Liver (tissue), 9 donors: ENCODE results near the gene TMED9. TPM values are rescaled to one million over a fixed set of nuclear protein-coding genes. Genes with fewer than 3 reads are reported as not detected.
A peak's percentile ranks its signal among the peaks of the same experiment; 100 is the strongest.

Experiments
- DNase-seq: peaks from one replicate; pipeline ENCODE4 v3.0.0-alpha.2; 2017; ENCODE audit warnings: low spot score
- H3K27ac ChIP-seq, 2 donors: one replicate each; pipeline ENCODE4 v1.7.0; 2013; ENCODE audit warnings: inconsistent platforms in 2 of 2, low read length in 2 of 2, control low read depth in 1 of 2, low read depth in 1 of 2, mild to moderate bottlenecking in 1 of 2
- H3K27me3 ChIP-seq, 4 donors: one replicate each; pipeline versions ENCODE4 v1.6.1 to v1.7.0; 2013; ENCODE audit warnings: low read length in 3 of 4, inconsistent platforms in 1 of 4, mild to moderate bottlenecking in 1 of 4, moderate library complexity in 1 of 4; ENCODE audit not compliant: control insufficient read depth in 4 of 4, insufficient read depth in 4 of 4
- H3K36me3 ChIP-seq, 4 donors: one replicate each; pipeline versions ENCODE4 v1.6.1 to v1.7.0; 2013; ENCODE audit warnings: low read length in 3 of 4, mild to moderate bottlenecking in 3 of 4, low read depth in 1 of 4, moderate library complexity in 1 of 4; ENCODE audit not compliant: control insufficient read depth in 4 of 4, insufficient read depth in 3 of 4
- H3K4me1 ChIP-seq, 4 donors: one replicate each; pipeline versions ENCODE4 v1.6.1 to v1.7.0; 2013; ENCODE audit warnings: low read length in 3 of 4, mild to moderate bottlenecking in 3 of 4, moderate library complexity in 1 of 4; ENCODE audit not compliant: control insufficient read depth in 4 of 4, insufficient read depth in 4 of 4
- H3K4me3 ChIP-seq, 3 donors: one replicate each; pipeline versions ENCODE4 v1.6.1 to v1.7.0; 2013; ENCODE audit warnings: low read length in 3 of 3, control low read depth in 1 of 3, low read depth in 1 of 3, mild to moderate bottlenecking in 1 of 3
- H3K9ac ChIP-seq, 2 donors: one replicate each; pipeline ENCODE4 v1.7.0; 2013; ENCODE audit warnings: low read length in 2 of 2, mild to moderate bottlenecking in 2 of 2, moderate library complexity in 2 of 2, control low read depth in 1 of 2, low read depth in 1 of 2
- H3K9me3 ChIP-seq, 4 donors: one replicate each; pipeline versions ENCODE4 v1.6.1 to v1.7.0; 2013; ENCODE audit warnings: low read length in 3 of 4; ENCODE audit not compliant: control insufficient read depth in 4 of 4
- EGR1 ChIP-seq, 2 donors: IDR thresholded peaks; 2 replicates each; pipeline ENCODE4 v1.6.1; 2016 to 2018; ENCODE audit warnings: antibody characterized with exemption in 2 of 2, low read depth in 2 of 2
- FOXA1 ChIP-seq: IDR thresholded peaks from 2 replicates; pipeline ENCODE4 v1.6.1; 2016; ENCODE audit warnings: antibody characterized with exemption
- FOXA2 ChIP-seq: IDR thresholded peaks from 2 replicates; pipeline ENCODE4 v1.6.1; 2016; ENCODE audit warnings: antibody characterized with exemption
- GABPA ChIP-seq, 2 donors: IDR thresholded peaks in 1 of 2; conservative IDR thresholded peaks in 1 of 2; 2 replicates each; pipeline ENCODE4 v1.6.1; 2016; ENCODE audit warnings: antibody characterized with exemption in 2 of 2, mild to moderate bottlenecking in 1 of 2, moderate library complexity in 1 of 2
- HNF4A ChIP-seq, 2 donors: conservative IDR thresholded peaks; 2 replicates each; pipeline ENCODE4 v1.6.1; 2016; ENCODE audit warnings: antibody characterized with exemption in 2 of 2, mild to moderate bottlenecking in 2 of 2
- HNF4G ChIP-seq: IDR thresholded peaks from 2 replicates; pipeline ENCODE4 v1.6.1; 2016; ENCODE audit warnings: antibody characterized with exemption
- NR2F2 ChIP-seq: IDR thresholded peaks from 2 replicates; pipeline ENCODE4 v1.6.1; 2016; ENCODE audit warnings: antibody characterized with exemption
- SP1 ChIP-seq: IDR thresholded peaks from 2 replicates; pipeline ENCODE4 v1.6.1; 2018; ENCODE audit warnings: antibody characterized with exemption, mild to moderate bottlenecking
- TAF1 ChIP-seq: conservative IDR thresholded peaks from 2 replicates; pipeline ENCODE4 v1.6.1; 2016; ENCODE audit warnings: antibody characterized with exemption, mild to moderate bottlenecking
- YY1 ChIP-seq: IDR thresholded peaks from 2 replicates; pipeline ENCODE4 v1.6.1; 2016; ENCODE audit warnings: antibody characterized with exemption, mild to moderate bottlenecking
- WGBS: extraction: QIAGEN DNeasy Blood & Tissue Kit; methylation state at CpG from one replicate; pipeline ENCODE4 v1.1.7; 2013; 5-methylcytosine and 5-hydroxymethylcytosine counted together
- polyA plus RNA-seq, 2 donors: library from polyadenylated mRNA; stranded (reverse) in 1 of 2; unstranded in 1 of 2; fragments of 200-250 nt in 1 of 2; fragments of >200 nt in 1 of 2; fragmentation: Nextera tagmentation in 1 of 2; extraction: Ambion mirVana in 1 of 2; gene quantifications; one replicate each; pipeline versions ENCODE4 v1.2.1 to v1.2.3, GENCODE V29; 2013 to 2015
- total RNA-seq, 2 donors: library from RNA; depleted of rRNA; stranded (reverse); fragments of >200 nt; gene quantifications; one replicate each; pipeline ENCODE4 v1.2.3, GENCODE V29; 2014
- TF ChIP-seq, protein P1 (sequence below): IDR thresholded peaks from 2 replicates; pipeline ENCODE4 v1.6.1; 2016; ENCODE audit warnings: antibody characterized with exemption, mild to moderate bottlenecking
- TF ChIP-seq, protein P2 (sequence below): fragments of 150-350 bp; IDR thresholded peaks from 2 replicates; pipeline ENCODE4 v1.5.1; 2017; ENCODE audit warnings: improper control_type of control experiment, low read depth, low read length; ENCODE audit not compliant: missing input control
- TF ChIP-seq, protein P3 (sequence below): IDR thresholded peaks from 2 replicates; pipeline ENCODE4 v1.6.1; 2016; ENCODE audit warnings: antibody characterized with exemption
- donor health status: healthy.
- donor health status: healthy.
- donor health status: healthy.
- donor health status: healthy.
- donor health status: healthy.

Gene TMED9
- total and polyA plus RNA-seq, 4 donors: 66.7 to 234 (median 106) TPM

DNA sequence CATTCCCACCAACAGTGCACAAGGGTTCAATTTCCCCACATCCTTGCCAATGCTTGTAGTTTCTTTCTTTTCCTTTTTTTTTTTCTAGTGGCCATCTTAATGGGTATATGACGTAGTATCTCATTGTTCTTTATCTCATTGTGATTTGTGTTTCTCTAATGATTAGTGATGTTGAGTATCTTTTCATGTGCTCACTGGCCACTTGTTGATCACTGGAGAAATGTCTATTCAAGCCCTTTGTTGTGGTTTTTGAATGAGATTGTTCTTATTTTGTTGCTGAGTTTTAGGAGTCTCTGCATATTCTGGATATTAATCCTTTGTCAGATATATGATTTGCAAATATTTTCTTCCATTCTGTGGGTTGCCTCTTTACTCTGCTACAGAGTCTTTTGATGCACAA is 1.6 kb upstream of the TMED9 start:
- Histone ChIP-seq H3K9me3 (no peaks in the 10 kb centered on the region), H3K27ac (no peak overlapping the region), H3K27me3 (no peaks in the 10 kb centered on the region), H3K9ac (no peak overlapping the region), H3K4me1 (peaks cover 2 to 18% (median 9%) of the 10 kb centered on the region in 4 donors), H3K4me3 (no peak overlapping the region), H3K36me3 (peaks cover 14 to 19% (median 18%) of the 10 kb centered on the region in 4 donors)
- 92% methylated on average over 1 of the region's 1 CpG for WGBS
- TF ChIP-seq, protein P1, sequence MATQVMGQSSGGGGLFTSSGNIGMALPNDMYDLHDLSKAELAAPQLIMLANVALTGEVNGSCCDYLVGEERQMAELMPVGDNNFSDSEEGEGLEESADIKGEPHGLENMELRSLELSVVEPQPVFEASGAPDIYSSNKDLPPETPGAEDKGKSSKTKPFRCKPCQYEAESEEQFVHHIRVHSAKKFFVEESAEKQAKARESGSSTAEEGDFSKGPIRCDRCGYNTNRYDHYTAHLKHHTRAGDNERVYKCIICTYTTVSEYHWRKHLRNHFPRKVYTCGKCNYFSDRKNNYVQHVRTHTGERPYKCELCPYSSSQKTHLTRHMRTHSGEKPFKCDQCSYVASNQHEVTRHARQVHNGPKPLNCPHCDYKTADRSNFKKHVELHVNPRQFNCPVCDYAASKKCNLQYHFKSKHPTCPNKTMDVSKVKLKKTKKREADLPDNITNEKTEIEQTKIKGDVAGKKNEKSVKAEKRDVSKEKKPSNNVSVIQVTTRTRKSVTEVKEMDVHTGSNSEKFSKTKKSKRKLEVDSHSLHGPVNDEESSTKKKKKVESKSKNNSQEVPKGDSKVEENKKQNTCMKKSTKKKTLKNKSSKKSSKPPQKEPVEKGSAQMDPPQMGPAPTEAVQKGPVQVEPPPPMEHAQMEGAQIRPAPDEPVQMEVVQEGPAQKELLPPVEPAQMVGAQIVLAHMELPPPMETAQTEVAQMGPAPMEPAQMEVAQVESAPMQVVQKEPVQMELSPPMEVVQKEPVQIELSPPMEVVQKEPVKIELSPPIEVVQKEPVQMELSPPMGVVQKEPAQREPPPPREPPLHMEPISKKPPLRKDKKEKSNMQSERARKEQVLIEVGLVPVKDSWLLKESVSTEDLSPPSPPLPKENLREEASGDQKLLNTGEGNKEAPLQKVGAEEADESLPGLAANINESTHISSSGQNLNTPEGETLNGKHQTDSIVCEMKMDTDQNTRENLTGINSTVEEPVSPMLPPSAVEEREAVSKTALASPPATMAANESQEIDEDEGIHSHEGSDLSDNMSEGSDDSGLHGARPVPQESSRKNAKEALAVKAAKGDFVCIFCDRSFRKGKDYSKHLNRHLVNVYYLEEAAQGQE: no peak
- TF ChIP-seq FOXA1: no peak
- TF ChIP-seq, protein P2, sequence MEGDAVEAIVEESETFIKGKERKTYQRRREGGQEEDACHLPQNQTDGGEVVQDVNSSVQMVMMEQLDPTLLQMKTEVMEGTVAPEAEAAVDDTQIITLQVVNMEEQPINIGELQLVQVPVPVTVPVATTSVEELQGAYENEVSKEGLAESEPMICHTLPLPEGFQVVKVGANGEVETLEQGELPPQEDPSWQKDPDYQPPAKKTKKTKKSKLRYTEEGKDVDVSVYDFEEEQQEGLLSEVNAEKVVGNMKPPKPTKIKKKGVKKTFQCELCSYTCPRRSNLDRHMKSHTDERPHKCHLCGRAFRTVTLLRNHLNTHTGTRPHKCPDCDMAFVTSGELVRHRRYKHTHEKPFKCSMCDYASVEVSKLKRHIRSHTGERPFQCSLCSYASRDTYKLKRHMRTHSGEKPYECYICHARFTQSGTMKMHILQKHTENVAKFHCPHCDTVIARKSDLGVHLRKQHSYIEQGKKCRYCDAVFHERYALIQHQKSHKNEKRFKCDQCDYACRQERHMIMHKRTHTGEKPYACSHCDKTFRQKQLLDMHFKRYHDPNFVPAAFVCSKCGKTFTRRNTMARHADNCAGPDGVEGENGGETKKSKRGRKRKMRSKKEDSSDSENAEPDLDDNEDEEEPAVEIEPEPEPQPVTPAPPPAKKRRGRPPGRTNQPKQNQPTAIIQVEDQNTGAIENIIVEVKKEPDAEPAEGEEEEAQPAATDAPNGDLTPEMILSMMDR: no peak
- TF ChIP-seq TAF1: no peak
- no peak for TF ChIP-seq GABPA (IDR thresholded peaks at IDR 0.05 in 1 of 2, conservative IDR thresholded peaks at IDR 0.05 in 1 of 2)
- no peak for DNase-seq

DNA sequence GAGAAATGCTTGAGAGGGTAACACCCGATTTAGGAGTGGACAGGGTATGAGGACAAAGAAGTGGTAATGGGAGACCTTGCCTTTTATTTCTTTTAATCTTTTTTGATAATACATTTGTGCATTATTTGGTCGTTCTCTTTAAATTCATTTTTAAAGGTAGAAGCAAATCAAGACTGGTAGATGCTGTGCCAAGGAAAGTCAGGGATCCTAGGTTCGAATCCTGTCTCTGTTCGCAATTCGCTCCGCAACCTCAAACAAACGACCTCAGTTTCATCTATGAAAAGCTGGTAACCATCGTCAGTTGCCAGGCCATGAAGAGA is 353 bp upstream of the TMED9 start:
- Histone ChIP-seq H3K4me3 (peak overlapping the region; percentile 68 to 99 (median 85)), H3K36me3 (peaks cover 17 to 32% (median 28%) of the 10 kb centered on the region in 4 donors), H3K27ac (no peak overlapping the region), H3K9ac (no peak overlapping the region), H3K4me1 (peaks cover 2 to 18% (median 9%) of the 10 kb centered on the region in 4 donors), H3K27me3 (no peaks in the 10 kb centered on the region), H3K9me3 (no peaks in the 10 kb centered on the region)
- WGBS: 18% methylated on average over 8 of the region's 8 CpGs
- TF ChIP-seq TAF1 (no peak), HNF4G (no peak), GABPA (IDR thresholded peaks at IDR 0.05 in 1 of 2, conservative IDR thresholded peaks at IDR 0.05 in 1 of 2) (no peak), YY1 (no peak), EGR1 (IDR thresholded peaks at IDR 0.05; ENCODE audit: low read depth in 2 of 2) (no peak), FOXA1 (no peak), HNF4A (conservative IDR thresholded peaks at IDR 0.05) (no peak), SP1 (no peak), NR2F2 (no peak), FOXA2 (no peak)
- TF ChIP-seq, protein P2: no peak
- TF ChIP-seq, protein P1: no peak
- TF ChIP-seq, protein P3, sequence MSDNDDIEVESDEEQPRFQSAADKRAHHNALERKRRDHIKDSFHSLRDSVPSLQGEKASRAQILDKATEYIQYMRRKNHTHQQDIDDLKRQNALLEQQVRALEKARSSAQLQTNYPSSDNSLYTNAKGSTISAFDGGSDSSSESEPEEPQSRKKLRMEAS: no peak
- DNase-seq: no peak
